Neuronal stem cell (in vitro differentiated cells): ENCODE data around the gene GIT1.

ENCODE experiments used
- DNase-seq: peaks from one replicate; pipeline ENCODE4 v3.0.0-alpha.2; 2013; ENCODE audit warnings: low spot score
- H2AFZ ChIP-seq: one replicate; pipeline ENCODE4 v1.6.1; 2013; ENCODE audit warnings: mild to moderate bottlenecking, low read length, inconsistent platforms
- H2AK5ac ChIP-seq: 2 replicates; pipeline ENCODE4 v1.6.1; 2013; ENCODE audit warnings: low read depth, mild to moderate bottlenecking, inconsistent platforms, low read length, moderate library complexity, mixed read lengths
- H2BK120ac ChIP-seq: 2 replicates; pipeline ENCODE4 v1.6.1; 2013; ENCODE audit warnings: low read depth, mild to moderate bottlenecking, inconsistent platforms, low read length, moderate library complexity, mixed read lengths
- H2BK12ac ChIP-seq: one replicate; pipeline ENCODE4 v1.6.1; 2013; ENCODE audit warnings: low read length, inconsistent platforms
- H2BK15ac ChIP-seq: 2 replicates; pipeline ENCODE4 v1.6.1; 2013; ENCODE audit warnings: mild to moderate bottlenecking, low read length, inconsistent platforms, mixed read lengths
- H2BK5ac ChIP-seq: one replicate; pipeline ENCODE4 v1.6.1; 2013; ENCODE audit warnings: inconsistent platforms, mild to moderate bottlenecking, low read length, moderate library complexity
- H3K14ac ChIP-seq: one replicate; pipeline ENCODE4 v1.6.1; 2013; ENCODE audit warnings: low read length, inconsistent platforms
- H3K18ac ChIP-seq: 2 replicates; pipeline ENCODE4 v1.6.1; 2013; ENCODE audit warnings: low read length, inconsistent platforms
- H3K23ac ChIP-seq: 2 replicates; pipeline ENCODE4 v1.6.1; 2013; ENCODE audit warnings: low read depth, mild to moderate bottlenecking, mixed read lengths, low read length, inconsistent platforms; ENCODE audit not compliant: poor library complexity
- H3K27ac ChIP-seq: replicated peaks from 3 replicates; pipeline ENCODE4 v1.5.1; 2013; ENCODE audit warnings: low read length, inconsistent platforms
- H3K27me3 ChIP-seq, 3 experiments: 2 replicates each; pipeline ENCODE4 v1.6.1; 2013; ENCODE audit warnings: low read length in 3 of 3, mild to moderate bottlenecking in 2 of 3, inconsistent platforms in 1 of 3, low read depth in 1 of 3, mixed read lengths in 1 of 3, moderate library complexity in 1 of 3; ENCODE audit not compliant: control insufficient read depth in 3 of 3, insufficient read depth in 3 of 3
- H3K36me3 ChIP-seq, 2 donors: replicated peaks in 1 of 2; 2 replicates each; pipeline ENCODE4 v1.6.1; 2013; ENCODE audit warnings: low read length in 2 of 2; ENCODE audit not compliant: control insufficient read depth in 2 of 2, insufficient read depth in 2 of 2
- H3K4ac ChIP-seq: 2 replicates; pipeline ENCODE4 v1.6.1; 2013; ENCODE audit warnings: inconsistent platforms, mild to moderate bottlenecking, low read length, moderate library complexity
- H3K4me1 ChIP-seq, 2 donors: 1 replicate in 1 of 2; 2 replicates in 1 of 2; pipeline ENCODE4 v1.6.1; 2013; ENCODE audit warnings: low read length in 2 of 2, low read depth in 1 of 2; ENCODE audit not compliant: control insufficient read depth in 2 of 2, insufficient read depth in 1 of 2
- H3K4me2 ChIP-seq: one replicate; pipeline ENCODE4 v1.6.1; 2013; ENCODE audit warnings: mild to moderate bottlenecking, low read length, inconsistent platforms; ENCODE audit not compliant: insufficient read depth, poor library complexity, severe bottlenecking
- H3K4me3 ChIP-seq, 2 donors: 2 replicates each; pipeline ENCODE4 v1.5.1; 2013; ENCODE audit warnings: low read length in 2 of 2, mild to moderate bottlenecking in 2 of 2, inconsistent platforms in 1 of 2, moderate library complexity in 1 of 2
- H3K79me1 ChIP-seq: one replicate; pipeline ENCODE4 v1.6.1; 2013; ENCODE audit warnings: low read depth, mild to moderate bottlenecking, inconsistent platforms, low read length, moderate library complexity
- H3K9ac ChIP-seq: one replicate; pipeline ENCODE4 v1.6.1; 2013; ENCODE audit warnings: mild to moderate bottlenecking, low read depth, low read length, inconsistent platforms; ENCODE audit not compliant: poor library complexity
- H3K9me3 ChIP-seq, 2 donors: replicated peaks in 1 of 2; 2 replicates each; pipeline versions ENCODE3 to v1.6.1; 2013; ENCODE audit warnings: low read length in 2 of 2, mild to moderate bottlenecking in 2 of 2, inconsistent platforms in 1 of 2, low read depth in 1 of 2, mixed read lengths in 1 of 2, moderate library complexity in 1 of 2; ENCODE audit not compliant: control insufficient read depth in 2 of 2, insufficient read depth in 1 of 2
- H4K8ac ChIP-seq: one replicate; pipeline ENCODE4 v1.6.1; 2013; ENCODE audit warnings: low read depth, mild to moderate bottlenecking, inconsistent platforms, low read length, moderate library complexity
- H4K91ac ChIP-seq: one replicate; pipeline ENCODE4 v1.6.1; 2013; ENCODE audit warnings: low read length, low read depth, mild to moderate bottlenecking, inconsistent platforms; ENCODE audit not compliant: poor library complexity
- WGBS, 2 donors: extraction: QIAGEN DNeasy Blood & Tissue Kit; methylation state at CpG; one replicate each; pipeline ENCODE4 v1.1.7; 2013; ENCODE audit warnings: missing lambda C conversion rate in 2 of 2, mixed read lengths in 1 of 2; ENCODE audit not compliant: insufficient read length in 2 of 2, insufficient replicate concordance in 1 of 2; ENCODE audit errors: extremely low coverage in 2 of 2; 5-methylcytosine and 5-hydroxymethylcytosine counted together

The GIT1 gene

GRCh38 chr17:29568331-29569244, 20.9 kb downstream of the GIT1 start, which contains the start of gene TP53I13:
TP53I13 (plus strand) TSS chr17:29568701; CDS start chr17:29568759, 58 bp downstream.
- peak within 1 kb of the TSS; percentile 97 for H2BK12ac ChIP-seq
- peaks cover 7 to 18% of the 10 kb centered on the region in 2 donors for H3K4me1 ChIP-seq
- peaks cover 12 to 30% of the 10 kb centered on the region in 2 donors for H3K36me3 ChIP-seq
- H2BK15ac ChIP-seq, result peak within 1 kb of the TSS; percentile 92
- peak within 1 kb of the TSS; percentile 97 for H2AFZ ChIP-seq
- H3K4ac ChIP-seq, result no peak within 1 kb of the TSS
- peaks cover 0 to 29% (median 7%) of the 10 kb centered on the region in 3 experiments for H3K27me3 ChIP-seq
- peak within 1 kb of the TSS; percentile 98 for H4K8ac ChIP-seq
- peak within 1 kb of the TSS; percentile 94 for H3K23ac ChIP-seq
- H3K18ac ChIP-seq, result peak within 1 kb of the TSS; percentile 97
- peak within 1 kb of the TSS; percentile 96 for H2BK120ac ChIP-seq
- H3K9me3 ChIP-seq, result no peaks in the 10 kb centered on the region
- peak; percentile 86 for DNase-seq
- H2AK5ac ChIP-seq, result peak within 1 kb of the TSS; percentile 88
- peak within 1 kb of the TSS; percentile 100 for H3K4me2 ChIP-seq
- no peak within 1 kb of the TSS for H4K91ac ChIP-seq
- no CpG with 5 or more reads among the region's 85 CpGs for WGBS, 2 donors
- peak within 1 kb of the TSS; percentile 89 for H3K14ac ChIP-seq
- peaks cover 6% of the 10 kb centered on the region for H3K79me1 ChIP-seq
- H3K27ac ChIP-seq, result peak within 1 kb of the TSS; percentile 88
- H3K4me3 ChIP-seq, result peak within 1 kb of the TSS; percentile 78 to 86
- peak within 1 kb of the TSS; percentile 96 for H3K9ac ChIP-seq
- H2BK5ac ChIP-seq, result peak within 1 kb of the TSS; percentile 96

DNA sequence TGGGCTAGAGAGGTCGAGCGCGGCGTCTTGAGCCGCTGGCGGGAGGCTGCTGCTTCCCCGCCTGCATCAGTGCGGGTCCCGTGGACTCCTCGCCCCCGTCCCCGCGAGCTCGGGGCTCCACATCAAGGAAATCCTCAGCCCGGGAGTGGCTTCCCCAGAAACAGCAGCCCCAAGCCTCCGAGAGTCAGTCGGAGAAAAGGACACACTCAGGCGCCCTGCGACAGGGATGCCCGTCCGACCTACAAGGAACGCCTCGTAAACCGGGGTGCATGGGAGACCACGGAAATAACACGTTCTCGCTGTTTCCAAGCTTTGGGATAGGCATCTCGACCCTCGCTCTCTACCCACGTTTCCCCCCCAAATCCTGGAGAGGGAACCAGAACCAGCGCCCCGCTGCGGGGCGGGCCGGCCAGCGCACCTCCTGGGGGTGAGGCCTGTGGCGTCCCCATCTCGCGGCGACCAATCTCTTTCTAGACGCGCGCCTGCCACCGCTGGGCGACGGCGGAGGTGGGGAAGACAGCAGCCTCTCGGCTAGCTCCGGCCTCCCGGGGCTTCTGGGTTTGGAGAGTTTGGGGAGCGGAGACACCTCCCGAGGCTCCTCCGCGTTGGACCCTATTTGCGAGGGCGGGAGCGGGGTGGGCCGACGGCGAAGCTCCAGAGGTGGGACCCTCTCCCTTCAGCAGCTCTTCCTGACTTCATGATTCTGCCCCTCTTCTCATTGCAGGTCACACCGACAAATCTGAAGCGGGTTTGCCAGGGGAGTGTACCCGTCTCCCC, 21.7 kb downstream of the GIT1 start:
- Histone ChIP-seq H3K4me3 (peak overlapping the region; percentile 78 to 85), H4K8ac (no peak overlapping the region), H3K4ac (no peak overlapping the region), H3K18ac (peak overlapping the region; percentile 91), H3K79me1 (peaks cover 6% of the 10 kb centered on the region), H2BK12ac (no peak overlapping the region), H3K14ac (no peak overlapping the region), H3K9me3 (no peaks in the 10 kb centered on the region), H3K4me1 (peaks cover 7 to 15% of the 10 kb centered on the region in 2 donors), H2BK15ac (no peak overlapping the region), H2BK120ac (no peak overlapping the region), H3K9ac (peak overlapping the region; percentile 84), H2AK5ac (peak overlapping the region; percentile 65), H3K36me3 (peaks cover 6 to 26% of the 10 kb centered on the region in 2 donors), H3K27ac (peak overlapping the region; percentile 88), H4K91ac (no peak overlapping the region), H3K27me3 (peaks cover 0 to 29% (median 7%) of the 10 kb centered on the region in 3 experiments), H2BK5ac (peak overlapping the region; percentile 54), H2AFZ (peak overlapping the region; percentile 97), H3K23ac (peak overlapping the region; percentile 94), H3K4me2 (peak overlapping the region; percentile 100)
- WGBS, 2 donors, result no CpG with 5 or more reads among the region's 63 CpGs
- DNase-seq, result peak; percentile 64

DNA sequence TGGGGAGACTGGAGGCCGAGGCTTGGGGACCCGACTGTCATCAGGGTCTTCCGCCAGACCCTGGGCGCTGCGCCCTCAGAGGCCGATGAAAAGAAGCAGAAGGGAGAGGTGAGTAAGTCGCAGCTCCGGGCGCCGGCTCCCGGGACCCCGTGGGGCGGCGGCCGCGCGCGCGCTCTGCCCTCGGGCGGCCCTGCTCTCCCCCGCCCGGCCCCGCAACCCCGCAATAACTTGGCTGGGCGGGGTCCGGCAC, 22.2 kb downstream of the GIT1 start:
- no CpG with 5 or more reads among the region's 27 CpGs for WGBS, 2 donors

More for the DNA sequence above, 22.2 kb downstream of the GIT1 start:
- Histone ChIP-seq H4K91ac (no peak overlapping the region), H3K9ac (peak overlapping the region; percentile 50), H2AK5ac (peak overlapping the region; percentile 65), H2AFZ (peak overlapping the region; percentile 97), H2BK15ac (no peak overlapping the region), H3K4me2 (peak overlapping the region; percentile 100), H3K79me1 (peaks cover 6% of the 10 kb centered on the region), H2BK5ac (no peak overlapping the region), H3K23ac (peak overlapping the region; percentile 94), H2BK12ac (no peak overlapping the region), H2BK120ac (no peak overlapping the region), H3K4ac (no peak overlapping the region), H3K18ac (peak overlapping the region; percentile 87), H3K27ac (no peak overlapping the region), H3K4me1 (peaks cover 7 to 12% of the 10 kb centered on the region in 2 donors), H3K14ac (no peak overlapping the region), H4K8ac (no peak overlapping the region), H3K9me3 (no peaks in the 10 kb centered on the region), H3K4me3 (peak overlapping the region; percentile 78 to 85), H3K36me3 (peaks cover 6 to 27% of the 10 kb centered on the region in 2 donors), H3K27me3 (peaks cover 0 to 29% (median 7%) of the 10 kb centered on the region in 3 experiments)
- peak; percentile 55 for DNase-seq
